ENCODE results near the gene RAD51B.

RAD51B gene

GRCh38 chr14:68770051-68770450 is 950.5 kb downstream of the RAD51B start:
- DNase-seq (ENCODE audit: low read depth in 2 of 2) = no peak
- no peak overlapping the region for H3K4me3 ChIP-seq (replicated peaks in 1 of 2; ENCODE audit: low read depth in 2 of 2, low read length in 2 of 2)

DNA sequence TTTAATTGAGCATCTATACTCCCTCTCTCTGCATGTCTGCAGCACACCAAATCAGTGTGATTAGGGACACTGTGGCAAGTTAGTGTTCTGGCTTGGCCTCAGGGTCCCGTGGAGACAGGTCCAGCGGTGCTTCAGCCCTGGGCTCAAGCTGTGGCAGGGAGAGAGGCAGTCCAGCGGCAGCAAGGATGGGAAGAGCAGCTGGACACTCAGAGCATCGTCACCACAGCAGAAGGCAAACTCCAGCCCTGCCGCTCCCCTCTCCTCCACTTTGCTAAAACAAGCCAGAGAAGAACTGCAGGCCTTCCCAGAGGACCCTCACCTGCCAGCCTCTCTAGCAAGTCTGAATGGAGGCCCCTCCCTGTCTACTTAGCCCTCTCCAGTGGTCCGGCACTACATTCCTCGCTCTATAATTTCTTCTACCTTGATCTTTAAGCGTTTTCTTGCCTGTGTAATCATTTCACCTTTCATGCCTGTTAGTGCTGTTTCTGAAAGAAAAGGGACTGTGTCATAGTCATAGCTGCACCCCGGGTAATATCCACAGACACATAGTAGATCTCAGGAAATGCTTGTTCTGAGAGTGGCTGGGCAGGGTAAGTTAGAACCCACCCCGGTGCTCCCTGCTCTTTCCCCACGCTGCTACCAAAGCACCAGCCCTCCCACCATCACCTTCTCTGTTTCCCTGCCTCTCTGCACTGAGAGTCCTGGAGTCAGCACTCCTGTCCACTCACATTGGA is 951.1 kb downstream of the RAD51B start:
- H3K4me3 ChIP-seq (replicated peaks in 1 of 2; ENCODE audit: low read depth in 2 of 2, low read length in 2 of 2) = no peak overlapping the region
- DNase-seq (ENCODE audit: low read depth in 2 of 2) = no peak
- no peak for TF ChIP-seq CTCF (IDR thresholded peaks at IDR 0.05; ENCODE audit: low read depth, low read length)

More at GRCh38 chr14:68770051-68770450, 950.5 kb downstream of the RAD51B start:
- no peak for TF ChIP-seq CTCF (IDR thresholded peaks at IDR 0.05; ENCODE audit: low read depth, low read length)

- no peak overlapping the region for H3K4me3 ChIP-seq (replicated peaks in 1 of 2; ENCODE audit: low read depth in 2 of 2, low read length in 2 of 2)
- DNase-seq (ENCODE audit: low read depth in 2 of 2) = no peak
- TF ChIP-seq CTCF (IDR thresholded peaks at IDR 0.05; ENCODE audit: low read depth, low read length) = no peak
These were observed 952.1 kb downstream of the RAD51B start for GRCh38 chr14:68771631-68772030.

DNA sequence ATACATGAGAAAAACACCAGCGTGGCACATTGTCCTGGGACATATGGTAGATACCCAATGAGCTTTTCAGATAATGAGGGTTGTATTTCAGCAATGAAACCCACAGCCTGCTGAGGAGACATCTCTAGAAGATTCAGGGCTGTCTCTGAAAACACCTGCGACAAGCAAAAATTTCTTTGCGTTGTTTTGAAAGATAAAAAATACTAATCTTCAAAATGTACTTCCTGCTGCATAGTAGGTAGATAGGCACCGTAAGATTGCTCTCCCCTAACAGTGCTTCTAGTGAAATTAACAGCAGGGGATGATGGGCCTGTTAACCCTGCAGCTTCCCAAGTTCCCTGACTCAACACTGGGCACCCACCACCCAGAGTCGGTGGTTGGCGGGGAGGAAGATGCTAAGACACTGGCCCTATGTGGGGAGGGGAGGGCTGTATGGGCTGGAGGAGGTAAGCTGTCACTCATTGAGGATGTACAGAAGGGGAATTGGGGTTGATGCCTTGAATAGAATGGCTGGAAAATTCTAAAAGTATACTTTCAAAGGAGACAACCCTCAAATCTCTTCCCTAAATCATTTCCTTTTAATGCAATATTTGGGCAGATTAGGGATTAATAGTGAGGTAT is 953.3 kb downstream of the RAD51B start:
- H3K4me3 ChIP-seq (replicated peaks in 1 of 2; ENCODE audit: low read depth in 2 of 2, low read length in 2 of 2) = no peak overlapping the region
- DNase-seq (ENCODE audit: low read depth in 2 of 2) = no peak
- no peak for TF ChIP-seq CTCF (IDR thresholded peaks at IDR 0.05; ENCODE audit: low read depth, low read length)

- TF ChIP-seq CTCF (IDR thresholded peaks at IDR 0.05; ENCODE audit: low read depth, low read length) = no peak
- H3K4me3 ChIP-seq (replicated peaks in 1 of 2; ENCODE audit: low read depth in 2 of 2, low read length in 2 of 2) = no peak overlapping the region
- peak; percentile 17 to 71 for DNase-seq (ENCODE audit: low read depth in 2 of 2)
These were observed 955.4 kb downstream of the RAD51B start for GRCh38 chr14:68774771-68775613.

DNA sequence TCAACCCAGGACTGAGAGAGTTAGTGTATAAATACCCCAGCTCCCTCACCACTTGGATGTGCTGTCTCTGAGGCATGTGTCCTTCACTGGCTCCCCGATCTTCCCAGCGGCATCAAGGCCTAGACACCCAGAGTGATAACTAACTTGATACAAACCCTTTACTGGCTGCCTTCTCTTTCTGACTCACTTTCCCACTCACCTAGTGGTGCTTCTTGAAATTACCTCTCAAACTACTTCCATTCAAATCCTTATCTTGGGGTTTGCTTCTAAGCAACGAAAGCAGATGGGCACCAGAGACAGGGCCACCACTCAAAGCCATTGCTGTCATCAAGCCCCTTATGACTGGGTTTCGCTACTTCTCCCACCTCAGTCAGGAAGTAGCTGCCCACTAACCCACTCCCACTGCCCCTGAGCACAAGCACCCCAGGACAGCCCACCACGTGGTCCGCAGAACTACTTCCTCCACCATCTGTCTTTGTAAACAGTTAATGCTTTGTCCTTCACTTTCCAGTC is 956.1 kb downstream of the RAD51B start:
- TF ChIP-seq CTCF (IDR thresholded peaks at IDR 0.05; ENCODE audit: low read depth, low read length) = peak; percentile 17
- H3K4me3 ChIP-seq (replicated peaks in 1 of 2; ENCODE audit: low read depth in 2 of 2, low read length in 2 of 2) = no peak overlapping the region
- no peak for DNase-seq (ENCODE audit: low read depth in 2 of 2)

Data from cardiac fibroblast (primary cell).